B cell (primary cell): Measurements from ENCODE around the gene TSPO.

Experiments used
- CTCF ChIP-seq: fragments of 200-600 bp; IDR thresholded peaks from one replicate; pipeline ENCODE4 v1.8.0; 2022; ENCODE audit warnings: antibody characterized with exemption, mild to moderate bottlenecking
- EZH2 ChIP-seq: IDR thresholded peaks from 2 replicates; pipeline ENCODE4 v1.6.1; 2012; ENCODE audit warnings: borderline replicate concordance, low read depth, mild to moderate bottlenecking, moderate library complexity, low read length; ENCODE audit not compliant: insufficient read depth, poor library complexity, severe bottlenecking

GRCh38 chr22:43166132-43166930 is 15.0 kb downstream of the TSPO start:
- TF ChIP-seq CTCF = no peak
- no peak for TF ChIP-seq EZH2
